ENCODE results near the gene THBD.

Gene THBD

GRCh38 chr20:22995923-22996322 is 53.5 kb downstream of the THBD start:
- Histone ChIP-seq H2BK5ac (ENCODE audit: low read depth, low read length, poor library complexity) (no peak overlapping the region), H3K4me3 (ENCODE audit: low read depth, low read length) (no peak overlapping the region), H3K23ac (ENCODE audit: low read length) (no peak overlapping the region), H4K91ac (ENCODE audit: low read depth, low read length) (no peak overlapping the region), H3K4me1 (ENCODE audit: control insufficient read depth in 1 of 2, insufficient read depth in 2 of 2, low read length in 2 of 2) (no peaks in the 10 kb centered on the region), H3K27ac (ENCODE audit: low read depth, low read length) (no peak overlapping the region), H3K9ac (ENCODE audit: low read length) (no peak overlapping the region), H3K36me3 (ENCODE audit: control insufficient read depth in 1 of 2, insufficient read depth in 2 of 2, low read length in 2 of 2) (no peaks in the 10 kb centered on the region), H2BK12ac (ENCODE audit: low read length) (no peak overlapping the region), H2BK120ac (ENCODE audit: insufficient read depth, low read length, poor library complexity) (no peak overlapping the region), H3K14ac (ENCODE audit: low read length) (no peak overlapping the region), H2AFZ (ENCODE audit: insufficient read depth, low read length, poor library complexity) (no peak overlapping the region), H3K27me3 (ENCODE audit: insufficient read depth, low read length) (no peaks in the 10 kb centered on the region), H3K9me3 (ENCODE audit: insufficient read depth, low read depth, low read length) (peaks cover 9% of the 10 kb centered on the region), H4K8ac (ENCODE audit: low read depth, low read length) (no peak overlapping the region), H3K4me2 (ENCODE audit: low read length) (no peak overlapping the region), H4K12ac (ENCODE audit: low read depth, low read length) (no peak overlapping the region), H3K4ac (ENCODE audit: low read depth, low read length) (no peak overlapping the region), H2AK5ac (ENCODE audit: low read length) (no peak overlapping the region), H3K79me1 (ENCODE audit: low read length) (no peaks in the 10 kb centered on the region), H3K79me2 (ENCODE audit: control insufficient read depth, insufficient read depth, low read length, poor library complexity) (no peaks in the 10 kb centered on the region), H3K18ac (ENCODE audit: low read length) (no peak overlapping the region)
- DNase-seq, result no peak
- no CpG with 5 or more reads among the region's 1 CpG for WGBS (ENCODE audit: extremely low coverage, insufficient coverage, insufficient read length)
